GM18873 (cell line): ENCODE measurements around the gene OVAAL.

Experiments used
- ATAC-seq: cut with Tn5 transposase; IDR thresholded peaks from one replicate; pipeline ENCODE4 v1.9.1; 2021; ENCODE audit warnings: mild to moderate bottlenecking, moderate library complexity, moderate number of reproducible peaks; ENCODE audit not compliant: unreplicated experiment, low FRiP score

OVAAL gene

DNA sequence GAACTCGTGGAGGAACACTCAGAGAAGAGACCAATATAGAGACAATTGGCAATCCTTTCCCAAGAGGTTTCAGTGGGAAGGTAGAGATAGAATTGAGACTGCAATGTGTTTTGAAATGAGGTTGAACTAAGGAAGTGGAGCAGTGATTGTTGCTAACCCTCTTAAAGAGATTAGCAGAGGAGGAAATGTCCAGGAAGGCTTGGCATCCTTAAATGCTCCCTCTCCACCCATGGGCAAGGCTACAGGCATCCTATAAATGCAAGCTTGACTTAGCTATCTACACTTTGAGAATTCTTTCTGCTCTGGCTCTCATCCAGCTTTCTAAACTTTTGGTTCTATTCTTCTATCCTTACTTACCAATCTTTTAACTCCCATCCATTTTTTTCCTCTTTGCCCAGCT is 42.7 kb downstream of the OVAAL start:
- ATAC-seq = no peak

- no peak for ATAC-seq
Measured at GRCh38 chr1:180603223-180603849, 44.6 kb downstream of the OVAAL start.

DNA sequence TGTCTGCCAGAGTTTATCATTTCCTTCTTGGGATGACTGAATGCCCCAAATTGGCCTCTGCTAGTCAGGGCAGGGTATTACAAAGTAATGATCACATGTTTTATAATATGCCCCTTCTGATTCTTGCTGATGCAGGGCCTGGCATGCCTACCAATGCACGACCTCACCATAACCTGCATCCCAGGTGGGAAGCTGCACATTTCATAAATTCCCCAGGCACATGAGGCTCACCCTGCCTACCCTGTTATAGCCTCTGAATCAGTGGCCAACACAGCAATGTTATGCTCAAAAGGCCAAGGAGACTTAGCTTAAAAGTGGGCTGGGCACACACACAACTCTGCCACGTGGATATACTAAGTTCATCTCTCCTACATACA is 45.1 kb downstream of the OVAAL start:
- no peak for ATAC-seq

DNA sequence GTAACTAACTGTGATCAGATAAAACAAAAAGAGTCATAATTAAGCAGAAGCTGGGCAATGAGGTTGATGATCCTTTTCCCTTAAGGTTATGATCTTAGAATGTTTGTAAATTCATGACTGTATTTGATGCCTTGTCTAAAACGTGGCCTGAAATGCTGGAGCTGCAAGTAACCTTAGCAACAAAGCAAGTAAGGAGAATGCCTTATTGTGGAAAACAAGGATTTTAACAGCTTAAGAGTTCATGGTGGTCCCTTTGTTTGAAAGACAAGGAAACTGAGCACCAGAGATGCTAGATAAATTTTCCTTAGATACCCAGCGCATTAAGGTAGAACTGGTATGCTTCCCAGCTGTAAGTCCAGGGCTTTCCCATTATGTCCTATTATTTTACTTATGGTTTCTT is 47.4 kb downstream of the OVAAL start:
- ATAC-seq = no peak

GRCh38 chr1:180609643-180610555 is 51.1 kb downstream of the OVAAL start:
- ATAC-seq = no peak

DNA sequence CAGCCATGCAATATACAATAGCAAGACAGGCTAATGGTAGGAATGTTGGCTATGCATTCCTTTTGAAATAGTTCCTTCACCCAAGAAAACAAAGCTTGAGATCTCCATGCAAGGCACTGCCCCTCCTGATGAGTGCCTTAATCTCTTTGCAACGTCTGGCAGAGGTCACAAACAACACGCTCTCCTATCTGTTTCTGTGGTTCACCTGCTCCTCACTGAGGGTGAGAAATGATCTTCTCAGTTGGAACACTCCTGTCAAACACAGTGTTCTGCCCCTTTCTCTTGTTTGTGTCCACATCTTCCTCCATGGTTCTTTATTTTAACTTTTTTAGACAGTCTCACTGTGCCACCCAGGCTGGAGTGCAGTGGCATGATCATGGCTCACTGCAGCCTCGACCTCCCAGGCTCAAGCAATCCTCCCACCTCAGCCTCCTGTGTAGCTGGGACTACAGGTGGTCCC is 51.8 kb downstream of the OVAAL start:
- ATAC-seq = no peak

DNA sequence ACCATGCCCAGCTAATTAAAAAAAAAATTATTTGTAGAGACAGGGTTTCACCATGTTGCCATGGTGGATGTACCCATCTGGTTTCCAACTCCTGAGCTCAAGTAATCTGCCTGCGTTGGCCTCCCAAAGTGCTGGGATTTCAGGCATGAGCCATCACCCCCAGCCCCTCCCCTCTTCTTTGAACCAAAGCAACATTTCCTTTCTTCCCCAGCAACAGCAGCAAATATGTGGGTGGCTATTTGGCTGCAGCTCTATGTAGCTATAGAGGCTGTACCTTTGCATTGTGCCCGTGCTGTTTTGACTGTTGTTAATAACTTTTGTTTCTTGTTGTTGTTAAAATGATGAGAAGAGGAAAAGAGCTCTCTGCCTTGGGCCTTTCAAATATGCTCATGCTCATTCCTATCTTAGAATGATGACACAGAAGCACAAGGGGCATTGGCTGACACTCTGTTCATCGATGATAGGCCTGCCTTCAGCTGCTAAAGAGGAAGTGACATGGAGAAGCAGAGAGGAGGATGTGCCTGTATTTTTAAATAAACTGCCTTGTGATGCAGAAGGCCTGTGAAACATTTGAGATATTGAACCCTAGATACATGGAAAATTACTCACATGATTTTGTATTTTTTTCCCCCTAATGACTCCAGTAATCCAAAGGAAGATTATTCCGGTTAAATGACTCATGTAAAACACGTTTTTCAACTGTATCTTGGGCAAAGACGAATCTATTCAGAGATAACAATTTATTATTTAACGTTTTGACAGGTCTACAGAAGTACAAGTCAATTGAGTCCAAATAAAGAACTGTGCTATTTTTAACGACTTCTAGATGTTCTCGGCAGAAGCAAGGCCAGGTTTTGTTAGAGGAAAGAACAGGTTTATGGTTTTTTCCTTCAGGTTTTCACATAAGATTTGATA is 52.5 kb downstream of the OVAAL start:
- no peak for ATAC-seq

DNA sequence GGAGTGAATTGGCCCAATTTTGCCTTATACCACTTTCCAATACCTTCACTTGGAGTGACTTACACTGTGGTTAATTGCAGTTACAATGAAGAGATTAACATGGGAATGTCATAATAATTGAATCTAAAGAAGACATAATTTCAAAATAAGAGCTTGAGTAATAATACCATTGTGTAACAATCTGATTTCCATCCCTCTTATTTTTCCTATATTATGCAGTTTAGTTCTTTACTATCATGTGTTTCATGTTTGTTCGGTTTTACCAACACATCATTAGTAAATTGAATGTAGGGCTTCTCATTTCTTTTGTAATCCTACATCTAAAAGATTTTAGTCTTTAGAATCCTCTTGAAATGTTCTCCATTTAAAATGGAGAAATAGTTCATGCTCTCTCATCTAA is 53.9 kb downstream of the OVAAL start:
- ATAC-seq = no peak

DNA sequence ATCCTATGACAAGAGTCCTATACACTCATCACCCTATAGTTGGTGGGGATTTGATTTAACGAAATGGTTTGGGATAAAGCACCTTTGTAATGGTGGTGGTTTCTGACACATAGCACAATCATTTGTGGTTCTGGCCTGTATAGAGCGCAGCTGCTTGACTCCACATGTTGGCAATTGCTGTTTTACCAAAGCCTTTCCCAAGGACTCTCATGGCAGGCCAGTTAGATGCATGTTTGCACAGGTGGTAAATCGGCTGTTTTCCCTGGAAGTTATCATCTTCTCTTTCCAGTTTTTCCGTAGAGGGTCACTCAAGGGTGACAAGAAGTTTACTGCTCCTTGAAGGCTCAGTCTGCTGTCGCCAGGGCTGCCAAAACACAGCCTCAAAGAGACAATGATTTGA is 56.0 kb downstream of the OVAAL start:
- ATAC-seq = no peak

DNA sequence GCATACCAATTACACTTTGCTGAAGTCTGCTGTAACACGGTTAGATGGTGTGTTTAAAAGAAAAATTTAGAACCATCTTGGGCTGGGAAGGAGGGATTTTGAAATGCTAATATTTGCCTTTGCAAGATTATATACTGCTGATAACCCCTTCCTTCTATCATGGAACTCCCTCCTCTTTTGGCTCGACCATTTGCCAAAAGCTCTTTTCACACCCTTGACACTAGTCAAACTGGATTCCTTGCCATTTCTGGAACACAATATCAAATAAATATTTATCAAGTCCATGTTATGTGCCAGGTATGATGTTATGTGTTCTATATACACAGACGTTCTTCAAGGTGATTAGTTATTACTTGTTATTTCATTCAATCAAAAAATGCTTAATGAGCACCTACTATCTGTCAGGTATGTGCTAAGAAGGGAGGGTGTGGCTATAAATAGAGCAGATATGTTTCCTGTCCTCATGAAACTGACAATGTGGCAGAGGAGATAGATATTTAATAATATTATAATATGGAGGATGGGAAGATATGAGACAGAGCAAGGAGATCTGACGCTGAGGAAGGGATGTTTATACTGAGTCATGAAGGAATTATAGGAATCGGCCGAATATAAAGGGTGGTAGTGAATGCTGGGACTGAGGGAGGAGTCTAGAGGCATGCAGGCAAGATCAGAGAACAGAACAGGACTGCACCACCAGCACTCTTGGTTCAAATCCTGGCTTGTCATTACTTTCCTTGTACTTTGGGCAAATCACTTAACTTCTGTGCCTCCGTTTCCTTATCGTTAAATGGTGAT is 56.9 kb downstream of the OVAAL start:
- no peak for ATAC-seq
